CD4-positive, alpha-beta memory T cell (primary cell): ENCODE results near the gene SLX9. TPM values are rescaled to one million over a fixed set of nuclear protein-coding genes. Genes with fewer than 3 reads are reported as not detected.

ENCODE experiments used
- CTCF ChIA-PET: fragments of 350-600 bp; sonication (Branson Sonifier 250); formaldehyde crosslinking; loops from one replicate; lab custom pipeline; 2021; ENCODE audit warnings: inconsistent platforms; ENCODE audit not compliant: partially characterized antibody; lab: Charles Lee
- POLR2A ChIA-PET: fragments of 350-600 bp; sonication (Branson Sonifier 250); formaldehyde crosslinking; loops from one replicate; lab custom pipeline; 2021; ENCODE audit not compliant: partially characterized antibody; lab: Charles Lee
- DNase-seq, 5 donors: peaks; one replicate each; pipeline versions ENCODE4 v3.0.0 to v3.0.0-alpha.2; 2020 to 2022; ENCODE audit warnings: mixed read lengths in 1 of 5
- H3K27ac ChIP-seq: one replicate; pipeline ENCODE4 v1.7.0; 2013; ENCODE audit warnings: low read depth, low read length
- H3K27me3 ChIP-seq: 2 replicates; pipeline ENCODE4 v1.7.0; 2013; ENCODE audit warnings: mild to moderate bottlenecking, low read length, moderate library complexity; ENCODE audit not compliant: insufficient read depth
- H3K36me3 ChIP-seq: 2 replicates; pipeline ENCODE4 v1.7.0; 2013; ENCODE audit warnings: mild to moderate bottlenecking, low read length, moderate library complexity; ENCODE audit not compliant: insufficient read depth
- H3K4me1 ChIP-seq: 2 replicates; pipeline ENCODE4 v1.7.0; 2013; ENCODE audit warnings: mild to moderate bottlenecking, low read length, moderate library complexity; ENCODE audit not compliant: insufficient read depth
- H3K4me3 ChIP-seq, 2 donors: one replicate each; pipeline ENCODE4 v1.7.0; 2013; ENCODE audit warnings: low read length in 2 of 2, mild to moderate bottlenecking in 1 of 2
- H3K9me3 ChIP-seq, 2 donors: one replicate each; pipeline ENCODE4 v1.7.0; 2013; ENCODE audit warnings: low read length in 2 of 2, control low read depth in 1 of 2; ENCODE audit not compliant: control insufficient read depth in 1 of 2
- H3K27ac Mint-ChIP-seq, 7 donors: one replicate each; pipeline ENCODE4 v1.8.0; 2020 to 2021; ENCODE audit warnings: mixed read lengths in 7 of 7, mild to moderate bottlenecking in 6 of 7, inconsistent platforms in 3 of 7, moderate library complexity in 3 of 7
- H3K27me3 Mint-ChIP-seq, 2 donors: one replicate each; pipeline ENCODE4 v1.8.0; 2020 to 2021; ENCODE audit warnings: mixed read lengths in 2 of 2
- H3K36me3 Mint-ChIP-seq, 2 donors: one replicate each; pipeline ENCODE4 v1.8.0; 2020 to 2021; ENCODE audit warnings: mixed read lengths in 2 of 2, inconsistent platforms in 1 of 2, mild to moderate bottlenecking in 1 of 2
- H3K4me1 Mint-ChIP-seq, 4 donors: one replicate each; pipeline ENCODE4 v1.8.0; 2020 to 2021; ENCODE audit warnings: mixed read lengths in 4 of 4, mild to moderate bottlenecking in 1 of 4
- H3K4me3 Mint-ChIP-seq, 8 donors: one replicate each; pipeline ENCODE4 v1.8.0; 2020 to 2021; ENCODE audit warnings: mixed read lengths in 8 of 8, mild to moderate bottlenecking in 7 of 8, moderate library complexity in 6 of 8, inconsistent platforms in 3 of 8
- H3K9me3 Mint-ChIP-seq, 8 donors: one replicate each; pipeline ENCODE4 v1.8.0; 2020 to 2021; ENCODE audit warnings: mixed read lengths in 8 of 8, mild to moderate bottlenecking in 5 of 8, inconsistent platforms in 3 of 8, moderate library complexity in 1 of 8
- intact Hi-C: fragments of 100-400 bp; cut with micrococcal nuclease; formaldehyde crosslinking; loops from one replicate; pipeline ENCODE4 v1.15.1; 2023
- polyA plus RNA-seq, 2 donors: library from polyadenylated mRNA; unstranded; fragments of 300-500 nt; fragmentation: Illumina TruSeq; gene quantifications; one replicate each; pipeline ENCODE4 v1.2.3, GENCODE V29; 2021
- total RNA-seq, 2 experiments: library from RNA; stranded (reverse); gene quantifications; one replicate each; pipeline ENCODE4 v1.2.3, GENCODE V29; 2021

The SLX9 gene
- total and polyA plus RNA-seq, 4 experiments from 2014 or later = 9.4 to 21.6 (median 15.4) TPM

- Histone ChIP-seq H3K4me3 (no peak overlapping the region), H3K36me3 (peaks cover 91% of the 10 kb centered on the region), H3K4me1 (peaks cover 45% of the 10 kb centered on the region), H3K27me3 (no peaks in the 10 kb centered on the region), H3K9me3 (no peaks in the 10 kb centered on the region), H3K27ac (no peak overlapping the region)
- intact Hi-C loops = no loop called here
- Mint-ChIP-seq H3K9me3 (no peaks in the 10 kb centered on the region), H3K36me3 (peaks cover 50 to 57% of the 10 kb centered on the region in 2 donors), H3K4me3 (no peak overlapping the region), H3K4me1 (peaks cover 16 to 53% (median 29%) of the 10 kb centered on the region in 4 donors), H3K27me3 (no peaks in the 10 kb centered on the region), H3K27ac (peak overlapping the region in 1 of 7 donors; percentile 47)
- POLR2A ChIA-PET = interaction anchor here (1.2 to 17.5 kb wide), 3 partner anchors 9 to 25 kb away, joined by 3 to 756 read pairs (median 9); no protein-coding TSS in a partner anchor
- CTCF ChIA-PET = interaction anchor here (0.6 to 0.8 kb wide), 2 partner anchors 14 to 24 kb away, joined by 3 to 4 read pairs; no protein-coding TSS in a partner anchor
- no peak for DNase-seq
These were observed 34.1 kb upstream of the SLX9 start for GRCh38 chr21:44905728-44906090.

- Mint-ChIP-seq H3K27me3 (no peaks in the 10 kb centered on the region), H3K36me3 (peaks cover 43 to 49% of the 10 kb centered on the region in 2 donors), H3K27ac (peak overlapping the region in 3 of 7 donors; percentile 24 to 36 (median 25)), H3K9me3 (no peaks in the 10 kb centered on the region), H3K4me1 (peaks cover 25 to 61% (median 38%) of the 10 kb centered on the region in 4 donors), H3K4me3 (no peak overlapping the region)
- intact Hi-C loops = no loop called here
- Histone ChIP-seq H3K36me3 (peaks cover 74% of the 10 kb centered on the region), H3K4me3 (no peak overlapping the region), H3K9me3 (no peaks in the 10 kb centered on the region), H3K4me1 (peaks cover 62% of the 10 kb centered on the region), H3K27ac (peak overlapping the region; percentile 25), H3K27me3 (no peaks in the 10 kb centered on the region)
- no peak for DNase-seq
- POLR2A ChIA-PET = interaction anchor here (1.0 to 17.5 kb wide), 8 partner anchors 9 to 106 kb away, joined by 3 to 756 read pairs (median 6); partner anchors contain the start of gene UBE2G2
- CTCF ChIA-PET = interaction anchor here (1.0 to 1.6 kb wide), 4 partner anchors 19 to 231 kb away, joined by 3 to 8 read pairs (median 4); no protein-coding TSS in a partner anchor
These were observed 32.4 kb upstream of the SLX9 start for GRCh38 chr21:44907225-44907965.

- Histone ChIP-seq H3K9me3 (no peaks in the 10 kb centered on the region), H3K4me1 (peaks cover 70% of the 10 kb centered on the region), H3K36me3 (peaks cover 66% of the 10 kb centered on the region), H3K27me3 (no peaks in the 10 kb centered on the region), H3K27ac (no peak overlapping the region), H3K4me3 (no peak overlapping the region)
- no peaks in the 10 kb centered on the region for H3K9me3 Mint-ChIP-seq
- POLR2A ChIA-PET = interaction anchor here (1.0 to 17.5 kb wide), 6 partner anchors 9 to 34 kb away, joined by 3 to 756 read pairs (median 6); partner anchors contain the start of gene ITGB2
- intact Hi-C loops = no loop called here
- H3K4me1 Mint-ChIP-seq = peaks cover 26 to 66% (median 38%) of the 10 kb centered on the region in 4 donors
- H3K27me3 Mint-ChIP-seq = no peaks in the 10 kb centered on the region
- H3K36me3 Mint-ChIP-seq = peaks cover 35 to 42% of the 10 kb centered on the region in 2 donors
- H3K27ac Mint-ChIP-seq = peak overlapping the region in 6 of 7 donors; percentile 17 to 81 (median 74)
- CTCF ChIA-PET = interaction anchor here (0.8 to 1.6 kb wide), 5 partner anchors 16 to 230 kb away, joined by 3 to 8 read pairs (median 4); no protein-coding TSS in a partner anchor
- DNase-seq = no peak
- H3K4me3 Mint-ChIP-seq = peak overlapping the region in 1 of 8 donors; percentile 25
These were observed 31.6 kb upstream of the SLX9 start for GRCh38 chr21:44907966-44908895.

- intact Hi-C loops = no loop called here
- no peak for DNase-seq
- H3K36me3 Mint-ChIP-seq = peaks cover 32 to 39% of the 10 kb centered on the region in 2 donors
- Histone ChIP-seq H3K36me3 (peaks cover 59% of the 10 kb centered on the region), H3K27ac (no peak overlapping the region), H3K4me1 (peaks cover 77% of the 10 kb centered on the region), H3K4me3 (no peak overlapping the region), H3K9me3 (no peaks in the 10 kb centered on the region), H3K27me3 (no peaks in the 10 kb centered on the region)
- peak overlapping the region in 5 of 7 donors; percentile 67 to 81 (median 76) for H3K27ac Mint-ChIP-seq
- ChIA-PET POLR2A (interaction anchor here (1.0 to 17.5 kb wide), 3 partner anchors 12 to 22 kb away, joined by 3 to 756 read pairs (median 5); partner anchors contain the start of gene ITGB2), CTCF (no interaction called here)
- H3K27me3 Mint-ChIP-seq = no peaks in the 10 kb centered on the region
- H3K4me3 Mint-ChIP-seq = peak overlapping the region in 2 of 8 donors; percentile 25 to 40
- peaks cover 27 to 70% (median 42%) of the 10 kb centered on the region in 4 donors for H3K4me1 Mint-ChIP-seq
- no peaks in the 10 kb centered on the region for H3K9me3 Mint-ChIP-seq
These were observed 30.9 kb upstream of the SLX9 start for GRCh38 chr21:44908908-44909307.

GRCh38 chr21:44909719-44910118, 30.1 kb upstream of the SLX9 start:
- Histone ChIP-seq H3K4me3 (no peak overlapping the region), H3K36me3 (peaks cover 51% of the 10 kb centered on the region), H3K27ac (no peak overlapping the region), H3K27me3 (no peaks in the 10 kb centered on the region), H3K4me1 (peaks cover 84% of the 10 kb centered on the region), H3K9me3 (no peaks in the 10 kb centered on the region)
- CTCF ChIA-PET = interaction anchor here (2.4 to 9.0 kb wide), 4 partner anchors 10 to 24 kb away, joined by 13 to 93 read pairs (median 56); partner anchors contain the start of gene ITGB2
- Mint-ChIP-seq H3K4me1 (peaks cover 26 to 70% (median 42%) of the 10 kb centered on the region in 4 donors), H3K4me3 (peak overlapping the region in 1 of 8 donors; percentile 15), H3K36me3 (peaks cover 24 to 33% of the 10 kb centered on the region in 2 donors), H3K9me3 (no peaks in the 10 kb centered on the region), H3K27me3 (no peaks in the 10 kb centered on the region), H3K27ac (peak overlapping the region in 6 of 7 donors; percentile 6 to 81 (median 69))
- no peak for DNase-seq
- intact Hi-C loops = loop anchor here (2.0 to 5.0 kb wide), 2 partner anchors 17 to 37 kb away; partner anchors contain the start of gene PTTG1IP
- POLR2A ChIA-PET = interaction anchor here (0.9 to 17.5 kb wide), 5 partner anchors 11 to 36 kb away, joined by 4 to 756 read pairs (median 21); partner anchors contain the start of genes ITGB2 and PTTG1IP

- no peaks in the 10 kb centered on the region for H3K27me3 ChIP-seq
- peak overlapping the region; percentile 61 for H3K27ac ChIP-seq
- H3K4me1 ChIP-seq = peaks cover 85% of the 10 kb centered on the region
- H3K9me3 ChIP-seq = no peaks in the 10 kb centered on the region
- no peaks in the 10 kb centered on the region for H3K27me3 Mint-ChIP-seq
- CTCF ChIA-PET = interaction anchor here (1.1 to 9.0 kb wide), 8 partner anchors 10 to 612 kb away, joined by 3 to 93 read pairs (median 12); partner anchors contain the start of gene ITGB2
- POLR2A ChIA-PET = interaction anchor here (0.9 to 17.5 kb wide), 12 partner anchors 10 to 253 kb away, joined by 4 to 756 read pairs (median 8); partner anchors contain the start of genes ITGB2, KRTAP12-3 and PTTG1IP
- peaks cover 44% of the 10 kb centered on the region for H3K36me3 ChIP-seq
- intact Hi-C loops = loop anchor here (1.0 to 5.0 kb wide), 6 partner anchors 11 to 110 kb away; partner anchors contain the start of gene PTTG1IP
- H3K27ac Mint-ChIP-seq = peak overlapping the region in 5 of 7 donors; percentile 61 to 94 (median 92)
- H3K4me3 ChIP-seq = peak overlapping the region; percentile 12 to 43
- peaks cover 26 to 31% of the 10 kb centered on the region in 2 donors for H3K36me3 Mint-ChIP-seq
- peak overlapping the region in 4 of 8 donors; percentile 67 to 87 (median 83) for H3K4me3 Mint-ChIP-seq
- peaks cover 31 to 74% (median 47%) of the 10 kb centered on the region in 4 donors for H3K4me1 Mint-ChIP-seq
- H3K9me3 Mint-ChIP-seq = no peaks in the 10 kb centered on the region
- DNase-seq = no peak
These were observed 29.4 kb upstream of the SLX9 start for GRCh38 chr21:44910229-44911067.
